Heart right ventricle (tissue), 16 donors: Measurements from ENCODE around the gene OR2A1. TPM values are rescaled to one million over a fixed set of nuclear protein-coding genes. Genes with fewer than 3 reads are reported as not detected.
"Not testable (repeated sequence)": the region's sequence is repeated elsewhere in the genome, so short reads cannot be mapped to it uniquely, and the experiment has no call there.

ENCODE experiments used
- ATAC-seq, 8 donors: fragments of 200-7000 bp; cut with Tn5 transposase; one replicate each; pipeline ENCODE4 v1.9.1; 2020; ENCODE audit warnings: mild to moderate bottlenecking in 8 of 8, moderate library complexity in 8 of 8, moderate number of reproducible peaks in 1 of 8
- DNase-seq, 2 donors: peaks; one replicate each; pipeline ENCODE4 v3.0.0-alpha.2; 2020
- H3K27ac ChIP-seq, 10 donors: fragments of 200-600 bp; sonication (generic) in 2 of 10; one replicate each; pipeline versions ENCODE4 v1.5.0 to v1.8.0; 2020 to 2022; ENCODE audit warnings: mild to moderate bottlenecking in 3 of 10
- H3K27me3 ChIP-seq, 7 donors: fragments of 200-600 bp; one replicate each; pipeline ENCODE4 v1.8.0; 2021 to 2022; ENCODE audit warnings: mild to moderate bottlenecking in 2 of 7
- H3K36me3 ChIP-seq, 9 donors: fragments of 200-600 bp; sonication (generic) in 1 of 9; one replicate each; pipeline versions ENCODE4 v1.5.0 to v1.8.0; 2020 to 2022; ENCODE audit warnings: mild to moderate bottlenecking in 2 of 9
- H3K4me1 ChIP-seq, 9 donors: fragments of 200-600 bp; sonication (generic) in 1 of 9; one replicate each; pipeline versions ENCODE4 v1.5.0 to v1.8.0; 2020 to 2022; ENCODE audit warnings: mild to moderate bottlenecking in 4 of 9
- H3K4me3 ChIP-seq, 10 donors: fragments of 200-600 bp; sonication (generic) in 2 of 10; one replicate each; pipeline versions ENCODE4 v1.5.0 to v1.8.0; 2020 to 2022; ENCODE audit warnings: mild to moderate bottlenecking in 7 of 10, moderate library complexity in 2 of 10
- H3K9me3 ChIP-seq, 11 donors: fragments of 200-600 bp in 10 of 11; sonication (generic) in 2 of 11; one replicate each; pipeline versions ENCODE4 v1.5.0 to v1.8.0; 2013 to 2022; ENCODE audit warnings: mild to moderate bottlenecking in 2 of 11, control low read depth in 1 of 11, moderate library complexity in 1 of 11
- WGBS, 2 donors: extraction: QIAGEN DNeasy Blood & Tissue Kit; methylation state at CpG; one replicate each; pipeline ENCODE4 v1.1.7; 2013; ENCODE audit warnings: inconsistent platforms in 1 of 2; 5-methylcytosine and 5-hydroxymethylcytosine counted together
- intact Hi-C, 10 donors: fragments of 100-400 bp; cut with DNase I; formaldehyde crosslinking; loops; one replicate each; pipeline versions ENCODE4 v1.11.1 to v1.14.2; 2022
- polyA plus RNA-seq, 2 donors: library from polyadenylated mRNA; stranded (reverse); fragments of 200-250 nt; gene quantifications; one replicate each; pipeline ENCODE4 v1.2.3, GENCODE V29; 2013
- total RNA-seq, 10 donors: library from RNA; stranded (reverse); fragmentation: NEBNext Ultra II Directional in 3 of 10; extraction: Animal tissue kit (Norgen Biotek cat#: 25700) in 3 of 10; gene quantifications; one replicate each; pipeline versions ENCODE4 v1.2.1 to v1.2.4, GENCODE V29; 2021 to 2023
- donor health status: Arrhythmogenic right ventricular cardiomyopathy.
- donor health status: ischemic (EF 13 %, LVEDD 7.1; RV severe dilation, severe dysfunction).
- donor health status: healthy with polysubstance abuse.
- donor health status: DM: no; HTN: yes; CAD: no.
- donor health status: DM: no; HTN: no; CAD: no.
- donor health status: ischemic (EF 25% LVEDD 6.9; RV normal size, moderate dysfunction).
- donor health status: ischemic (EF 25% LVEDD 5.7; RV mildly dilated, moderate dysfunction).
- donor health status: healthy.
- donor health status: DM: yes; HTN: yes; CAD: no.
- donor health status: Ischemic cardiomyopathy.
- donor health status: ischemic (EF 35%, LVEDD 5.7; RV mildly dilated, moderate dysfunction).
- donor health status: nonischemic (EF 11% LVEDD 7.7; RV severe dilation, severe dysfunction).
- donor health status: DM: yes; HTN: yes; CAD: no.
- donor health status: PGD.
- donor health status: ischemic (EF 29% LVEDD 5.4; RV normal size, mild dysfunction).
- donor health status: nonischemic (EF 23%, LVEDD 6.1; RV moderate dilation, normal function).

OR2A1 gene
- total and polyA plus RNA-seq, 12 donors, result 0.01 to 0.20 (median 0.15) TPM; not detected in 9

- intact Hi-C loops, result not testable (repeated sequence)
These were observed 18.3 kb upstream of the OR2A1 start for GRCh38 chr7:144293794-144294499.

GRCh38 chr7:144302578-144303303 is 9.5 kb upstream of the OR2A1 start:
- H3K27ac ChIP-seq, intact Hi-C loops, DNase-seq, H3K4me1 ChIP-seq, ATAC-seq, H3K9me3 ChIP-seq, H3K36me3 ChIP-seq, H3K27me3 ChIP-seq, H3K4me3 ChIP-seq: not testable (repeated sequence)
- no CpG with 5 or more reads among the region's 1 CpG for WGBS, 2 donors

More at GRCh38 chr7:144293794-144294499, 18.3 kb upstream of the OR2A1 start:
- peak overlapping the region in 1 of 10 donors; percentile 32 for H3K4me3 ChIP-seq
- not testable (repeated sequence) for H3K4me1 ChIP-seq, DNase-seq, H3K27ac ChIP-seq, H3K36me3 ChIP-seq, H3K9me3 ChIP-seq, H3K27me3 ChIP-seq
- peak; percentile 78 to 92 (median 84) for ATAC-seq
- WGBS, 2 donors, result no CpG with 5 or more reads among the region's 60 CpGs

- WGBS, 2 donors, result no CpG with 5 or more reads among the region's 5 CpGs
- not testable (repeated sequence) for ATAC-seq
These were observed 8.6 kb upstream of the OR2A1 start for GRCh38 chr7:144303607-144304006.

GRCh38 chr7:144305156-144305555 is 7.1 kb upstream of the OR2A1 start:
- DNase-seq, intact Hi-C loops, H3K4me3 ChIP-seq, H3K27me3 ChIP-seq, H3K36me3 ChIP-seq, H3K27ac ChIP-seq, H3K4me1 ChIP-seq, ATAC-seq, H3K9me3 ChIP-seq: not testable (repeated sequence)
- WGBS, 2 donors, result no CpG with 5 or more reads among the region's 2 CpGs

More at GRCh38 chr7:144303607-144304006, 8.6 kb upstream of the OR2A1 start:
- H3K9me3 ChIP-seq, H3K36me3 ChIP-seq, H3K27me3 ChIP-seq, H3K27ac ChIP-seq, H3K4me3 ChIP-seq, DNase-seq, H3K4me1 ChIP-seq, intact Hi-C loops: not testable (repeated sequence)

GRCh38 chr7:144309702-144310101 is 2.5 kb upstream of the OR2A1 start:
- H3K9me3 ChIP-seq, H3K4me3 ChIP-seq, DNase-seq, H3K27ac ChIP-seq, H3K27me3 ChIP-seq, intact Hi-C loops, H3K4me1 ChIP-seq, ATAC-seq, H3K36me3 ChIP-seq: not testable (repeated sequence)
- no CpG with 5 or more reads among the region's 2 CpGs for WGBS, 2 donors

- H3K27ac ChIP-seq, H3K9me3 ChIP-seq, DNase-seq, H3K36me3 ChIP-seq, H3K4me3 ChIP-seq, ATAC-seq, H3K27me3 ChIP-seq, H3K4me1 ChIP-seq, intact Hi-C loops: not testable (repeated sequence)
- WGBS, 2 donors, result no CpG with 5 or more reads among the region's 2 CpGs
These were observed 1.0 kb upstream of the OR2A1 start for GRCh38 chr7:144311218-144311617.

- H3K4me3 ChIP-seq, H3K36me3 ChIP-seq, H3K27ac ChIP-seq, H3K27me3 ChIP-seq, H3K4me1 ChIP-seq, ATAC-seq, DNase-seq, intact Hi-C loops, H3K9me3 ChIP-seq: not testable (repeated sequence)
- WGBS, 2 donors, result no CpG with 5 or more reads among the region's 1 CpG
These were observed 5.3 kb downstream of the OR2A1 start for GRCh38 chr7:144317537-144317936.

- H3K4me3 ChIP-seq, H3K9me3 ChIP-seq, H3K27me3 ChIP-seq, H3K4me1 ChIP-seq, H3K27ac ChIP-seq, DNase-seq, ATAC-seq, intact Hi-C loops, H3K36me3 ChIP-seq: not testable (repeated sequence)
- no CpG with 5 or more reads among the region's 2 CpGs for WGBS, 2 donors
These were observed 7.3 kb downstream of the OR2A1 start for GRCh38 chr7:144319547-144319946.

GRCh38 chr7:144321677-144322206 is 9.5 kb downstream of the OR2A1 start:
- intact Hi-C loops, ATAC-seq, H3K4me3 ChIP-seq, H3K4me1 ChIP-seq, DNase-seq, H3K27me3 ChIP-seq, H3K27ac ChIP-seq, H3K36me3 ChIP-seq, H3K9me3 ChIP-seq: not testable (repeated sequence)
- 86 to 92% methylated on average over 1 of the region's 3 CpGs for WGBS, 2 donors

- intact Hi-C loops, H3K4me3 ChIP-seq, DNase-seq, H3K36me3 ChIP-seq, H3K9me3 ChIP-seq, H3K27ac ChIP-seq, H3K4me1 ChIP-seq, ATAC-seq, H3K27me3 ChIP-seq: not testable (repeated sequence)
- WGBS, 2 donors, result 91 to 100% methylated on average over 1 to 3 of the region's 4 CpGs
These were observed 11.1 kb downstream of the OR2A1 start for GRCh38 chr7:144323359-144323758.

- intact Hi-C loops, H3K27ac ChIP-seq, H3K36me3 ChIP-seq, H3K9me3 ChIP-seq, DNase-seq, H3K4me1 ChIP-seq, ATAC-seq, H3K27me3 ChIP-seq, H3K4me3 ChIP-seq: not testable (repeated sequence)
- WGBS, 2 donors, result 97 to 98% methylated on average over 3 of the region's 5 CpGs
These were observed 13.6 kb downstream of the OR2A1 start for GRCh38 chr7:144325868-144326267.
